H9 (cell line): Measurements from ENCODE around the gene ELOVL3. TPM values are rescaled to one million over a fixed set of nuclear protein-coding genes. Genes with fewer than 3 reads are reported as not detected.

Experiments
- DNase-seq: peaks from one replicate; pipeline ENCODE4 v3.0.0-alpha.2; 2017
- H2AFZ ChIP-seq: one replicate; pipeline ENCODE4 v1.6.1; 2013; ENCODE audit warnings: mild to moderate bottlenecking, low read length, control low read depth, moderate library complexity
- H2AK5ac ChIP-seq: 2 replicates; pipeline ENCODE4 v1.6.1; 2013; ENCODE audit warnings: low read length, control low read depth, mixed read lengths; ENCODE audit not compliant: insufficient read length
- H2BK120ac ChIP-seq: one replicate; pipeline ENCODE4 v1.6.1; 2013; ENCODE audit warnings: low read depth, mild to moderate bottlenecking, low read length, control low read depth, inconsistent platforms; ENCODE audit not compliant: poor library complexity, severe bottlenecking
- H2BK12ac ChIP-seq: 2 replicates; pipeline ENCODE4 v1.6.1; 2013; ENCODE audit warnings: low read length, control low read depth, mixed read lengths, low read depth; ENCODE audit not compliant: insufficient read length
- H2BK15ac ChIP-seq: 2 replicates; pipeline ENCODE4 v1.6.1; 2013; ENCODE audit warnings: low read depth, low read length, control low read depth
- H2BK20ac ChIP-seq: one replicate; pipeline ENCODE4 v1.6.1; 2013; ENCODE audit warnings: low read depth, mild to moderate bottlenecking, low read length, control low read depth, inconsistent platforms; ENCODE audit not compliant: poor library complexity, severe bottlenecking
- H2BK5ac ChIP-seq: 2 replicates; pipeline ENCODE4 v1.6.1; 2013; ENCODE audit warnings: low read length, control low read depth, mixed read lengths; ENCODE audit not compliant: insufficient read length
- H3K14ac ChIP-seq: 2 replicates; pipeline ENCODE4 v1.6.1; 2013; ENCODE audit warnings: low read length, control low read depth; ENCODE audit not compliant: insufficient read depth
- H3K18ac ChIP-seq: 2 replicates; pipeline ENCODE4 v1.6.1; 2013; ENCODE audit warnings: low read depth, mild to moderate bottlenecking, mixed read lengths, low read length, control low read depth; ENCODE audit not compliant: insufficient read length
- H3K23ac ChIP-seq: 2 replicates; pipeline ENCODE4 v1.6.1; 2013; ENCODE audit warnings: low read length, control low read depth, mixed read lengths, low read depth; ENCODE audit not compliant: insufficient read length
- H3K23me2 ChIP-seq: 2 replicates; pipeline ENCODE4 v1.6.1; 2013; ENCODE audit warnings: low read depth, mild to moderate bottlenecking, mixed read lengths, low read length, control low read depth; ENCODE audit not compliant: insufficient read length, poor library complexity, severe bottlenecking
- H3K27ac ChIP-seq: 2 replicates; pipeline ENCODE4 v1.5.1; 2013; ENCODE audit warnings: low read length, control low read depth, mixed read lengths, low read depth; ENCODE audit not compliant: insufficient read length
- H3K27me3 ChIP-seq: 2 replicates; pipeline ENCODE4 v1.6.1; 2013; ENCODE audit warnings: low read length, control low read depth, inconsistent platforms; ENCODE audit not compliant: insufficient read depth
- H3K4ac ChIP-seq: 2 replicates; pipeline ENCODE4 v1.6.1; 2013; ENCODE audit warnings: low read depth, mild to moderate bottlenecking, control low read depth, inconsistent platforms, low read length, moderate library complexity
- H3K4me1 ChIP-seq: 2 replicates; pipeline ENCODE4 v1.6.1; 2013; ENCODE audit warnings: low read length, control low read depth, inconsistent platforms; ENCODE audit not compliant: insufficient read depth
- H3K4me2 ChIP-seq: 2 replicates; pipeline ENCODE4 v1.6.1; 2013; ENCODE audit warnings: low read length, control low read depth, mixed read lengths; ENCODE audit not compliant: insufficient read length, insufficient read depth
- H3K56ac ChIP-seq: 2 replicates; pipeline ENCODE4 v1.6.1; 2013; ENCODE audit warnings: low read depth, mild to moderate bottlenecking, mixed read lengths, low read length, control low read depth; ENCODE audit not compliant: insufficient read length
- H3K79me1 ChIP-seq: 2 replicates; pipeline ENCODE4 v1.6.1; 2013; ENCODE audit warnings: low read depth, mild to moderate bottlenecking, moderate library complexity, low read length, control low read depth, inconsistent platforms; ENCODE audit not compliant: insufficient read depth, poor library complexity, severe bottlenecking
- H3K79me2 ChIP-seq: 2 replicates; pipeline ENCODE4 v1.6.1; 2013; ENCODE audit warnings: low read length, control low read depth, inconsistent platforms; ENCODE audit not compliant: insufficient read depth
- H3K9ac ChIP-seq: 2 replicates; pipeline ENCODE4 v1.6.1; 2013; ENCODE audit warnings: low read length, control low read depth, mixed read lengths; ENCODE audit not compliant: insufficient read length; ENCODE audit errors: extremely low read depth
- H3K9me3 ChIP-seq: one replicate; pipeline ENCODE4 v1.6.1; 2013; ENCODE audit warnings: low read depth, low read length, inconsistent platforms; ENCODE audit not compliant: control insufficient read depth
- H3T11ph ChIP-seq: one replicate; pipeline ENCODE4 v1.6.1; 2013; ENCODE audit warnings: mild to moderate bottlenecking, low read length, control low read depth, inconsistent platforms
- H4K20me1 ChIP-seq: one replicate; pipeline ENCODE4 v1.6.1; 2013; ENCODE audit not compliant: control insufficient read depth, insufficient read length, insufficient read depth
- H4K5ac ChIP-seq: 2 replicates; pipeline ENCODE4 v1.6.1; 2013; ENCODE audit warnings: low read depth, mild to moderate bottlenecking, mixed read lengths, low read length, control low read depth; ENCODE audit not compliant: insufficient read length
- H4K8ac ChIP-seq: replicated peaks from 2 replicates; pipeline ENCODE4 v1.6.1; 2013; ENCODE audit warnings: low read length, control low read depth, mixed read lengths, low read depth; ENCODE audit not compliant: insufficient read length
- H4K91ac ChIP-seq: 2 replicates; pipeline ENCODE4 v1.6.1; 2013; ENCODE audit warnings: low read depth, mild to moderate bottlenecking, moderate library complexity, mixed read lengths, low read length, control low read depth; ENCODE audit not compliant: insufficient read length
- H3K27ac Mint-ChIP-seq, 3 experiments: 2 replicates in 2 of 3; 3 replicates in 1 of 3; pipeline ENCODE4 v1.8.0; 2020 to 2021; ENCODE audit warnings: mixed read lengths in 3 of 3, mild to moderate bottlenecking in 1 of 3, moderate library complexity in 1 of 3
- H3K27me3 Mint-ChIP-seq: 2 replicates; pipeline ENCODE4 v1.8.0; 2021; ENCODE audit warnings: low read depth, mild to moderate bottlenecking, moderate library complexity, mixed read lengths
- H3K36me3 Mint-ChIP-seq, 3 experiments: 2 replicates in 2 of 3; 3 replicates in 1 of 3; pipeline ENCODE4 v1.8.0; 2020 to 2021; ENCODE audit warnings: low read depth in 3 of 3, mixed read lengths in 3 of 3; ENCODE audit not compliant: insufficient read depth in 1 of 3
- H3K4me1 Mint-ChIP-seq, 2 experiments: 2 replicates each; pipeline ENCODE4 v1.8.0; 2020; ENCODE audit warnings: mixed read lengths in 2 of 2
- H3K4me3 Mint-ChIP-seq, 2 experiments: 2 replicates in 1 of 2; 3 replicates in 1 of 2; pipeline ENCODE4 v1.8.0; 2020 to 2021; ENCODE audit warnings: mild to moderate bottlenecking in 2 of 2, mixed read lengths in 2 of 2, moderate library complexity in 1 of 2
- H3K9me3 Mint-ChIP-seq, 2 experiments: 2 replicates in 1 of 2; 3 replicates in 1 of 2; pipeline ENCODE4 v1.8.0; 2020; ENCODE audit warnings: mild to moderate bottlenecking in 2 of 2, mixed read lengths in 2 of 2, moderate library complexity in 1 of 2
- WGBS: extraction: QIAGEN DNeasy Blood & Tissue Kit; methylation state at CpG from one replicate; pipeline ENCODE4 v1.1.7; 2013; ENCODE audit warnings: missing lambda C conversion rate, low lambda C conversion rate, mixed read lengths; ENCODE audit not compliant: insufficient read length; ENCODE audit errors: extremely low coverage; 5-methylcytosine and 5-hydroxymethylcytosine counted together
- total RNA-seq: library from RNA; stranded (reverse); gene quantifications from 2 replicates; pipeline ENCODE4 v1.2.1, GENCODE V29; 2021
- TF ChIP-seq, protein P1 (sequence below): fragments of 200-600 bp; sonication (generic); conservative IDR thresholded peaks from 3 replicates; pipeline ENCODE4 v1.8.0; 2021; ENCODE audit warnings: antibody characterized with exemption, mild to moderate bottlenecking

Gene ELOVL3
- total RNA-seq, 1 experiment from 2014 or later = not detected

DNA sequence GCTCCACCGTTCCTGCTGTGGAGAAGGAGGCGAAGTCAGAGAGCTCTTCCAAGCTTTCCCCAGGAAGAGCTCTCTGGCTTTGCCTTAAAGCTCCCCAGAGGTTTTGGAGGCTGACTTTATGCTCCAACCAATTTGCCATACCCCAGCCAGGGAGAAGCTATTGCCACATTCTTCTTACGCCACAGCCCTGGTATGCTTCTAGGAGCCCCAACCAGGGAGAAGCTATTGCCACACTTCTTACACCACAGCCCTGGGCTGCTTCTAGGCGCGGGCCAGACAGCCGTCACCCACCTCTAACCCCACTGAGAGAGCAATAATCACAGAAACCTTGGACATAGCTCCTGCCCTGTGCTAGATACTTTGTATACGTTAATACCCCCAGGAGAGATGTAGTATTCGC lies 951 bp downstream of the ELOVL3 start:
- Histone ChIP-seq H4K8ac (no peak overlapping the region), H2BK120ac (no peak overlapping the region), H3K18ac (no peak overlapping the region), H2BK20ac (no peak overlapping the region), H3K9me3 (no peaks in the 10 kb centered on the region), H3K79me2 (no peaks in the 10 kb centered on the region), H3K23ac (no peak overlapping the region), H3K9ac (no peak overlapping the region), H3K14ac (no peak overlapping the region), H3K79me1 (no peaks in the 10 kb centered on the region), H2BK15ac (no peak overlapping the region), H3K4me1 (no peaks in the 10 kb centered on the region), H2AFZ (no peak overlapping the region), H3K23me2 (peaks cover 18% of the 10 kb centered on the region), H4K91ac (no peak overlapping the region), H3K4me2 (no peak overlapping the region), H3T11ph (no peak overlapping the region), H3K56ac (no peak overlapping the region), H3K4ac (no peak overlapping the region), H3K27me3 (peaks cover 46% of the 10 kb centered on the region), H2BK12ac (no peak overlapping the region), H2AK5ac (no peak overlapping the region), H4K5ac (no peak overlapping the region), H4K20me1 (no peaks in the 10 kb centered on the region), H2BK5ac (no peak overlapping the region), H3K27ac (no peak overlapping the region)
- Mint-ChIP-seq H3K27ac (no peak overlapping the region), H3K9me3 (peaks cover 0 to 6% of the 10 kb centered on the region in 2 experiments; a peak in 1 of 5 replicates), H3K36me3 (no peaks in the 10 kb centered on the region; a peak in 1 of 7 replicates), H3K27me3 (peaks cover 94% of the 10 kb centered on the region), H3K4me3 (no peak overlapping the region), H3K4me1 (peaks cover 7 to 8% of the 10 kb centered on the region in 2 experiments)
- TF ChIP-seq, protein P1, sequence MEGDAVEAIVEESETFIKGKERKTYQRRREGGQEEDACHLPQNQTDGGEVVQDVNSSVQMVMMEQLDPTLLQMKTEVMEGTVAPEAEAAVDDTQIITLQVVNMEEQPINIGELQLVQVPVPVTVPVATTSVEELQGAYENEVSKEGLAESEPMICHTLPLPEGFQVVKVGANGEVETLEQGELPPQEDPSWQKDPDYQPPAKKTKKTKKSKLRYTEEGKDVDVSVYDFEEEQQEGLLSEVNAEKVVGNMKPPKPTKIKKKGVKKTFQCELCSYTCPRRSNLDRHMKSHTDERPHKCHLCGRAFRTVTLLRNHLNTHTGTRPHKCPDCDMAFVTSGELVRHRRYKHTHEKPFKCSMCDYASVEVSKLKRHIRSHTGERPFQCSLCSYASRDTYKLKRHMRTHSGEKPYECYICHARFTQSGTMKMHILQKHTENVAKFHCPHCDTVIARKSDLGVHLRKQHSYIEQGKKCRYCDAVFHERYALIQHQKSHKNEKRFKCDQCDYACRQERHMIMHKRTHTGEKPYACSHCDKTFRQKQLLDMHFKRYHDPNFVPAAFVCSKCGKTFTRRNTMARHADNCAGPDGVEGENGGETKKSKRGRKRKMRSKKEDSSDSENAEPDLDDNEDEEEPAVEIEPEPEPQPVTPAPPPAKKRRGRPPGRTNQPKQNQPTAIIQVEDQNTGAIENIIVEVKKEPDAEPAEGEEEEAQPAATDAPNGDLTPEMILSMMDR = no peak
- DNase-seq = no peak
- WGBS = no CpG with 5 or more reads among the region's 8 CpGs
